ENCODE results near the gene ALDH4A1.

Gene ALDH4A1, protein sequence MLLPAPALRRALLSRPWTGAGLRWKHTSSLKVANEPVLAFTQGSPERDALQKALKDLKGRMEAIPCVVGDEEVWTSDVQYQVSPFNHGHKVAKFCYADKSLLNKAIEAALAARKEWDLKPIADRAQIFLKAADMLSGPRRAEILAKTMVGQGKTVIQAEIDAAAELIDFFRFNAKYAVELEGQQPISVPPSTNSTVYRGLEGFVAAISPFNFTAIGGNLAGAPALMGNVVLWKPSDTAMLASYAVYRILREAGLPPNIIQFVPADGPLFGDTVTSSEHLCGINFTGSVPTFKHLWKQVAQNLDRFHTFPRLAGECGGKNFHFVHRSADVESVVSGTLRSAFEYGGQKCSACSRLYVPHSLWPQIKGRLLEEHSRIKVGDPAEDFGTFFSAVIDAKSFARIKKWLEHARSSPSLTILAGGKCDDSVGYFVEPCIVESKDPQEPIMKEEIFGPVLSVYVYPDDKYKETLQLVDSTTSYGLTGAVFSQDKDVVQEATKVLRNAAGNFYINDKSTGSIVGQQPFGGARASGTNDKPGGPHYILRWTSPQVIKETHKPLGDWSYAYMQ

GRCh38 chr1:18902523-18903290 lies at the start of gene ALDH4A1:
Gene ALDH4A1, minus strand, starts transcription at chr1:18902555. Its CDS starts 32 bp downstream, at chr1:18902523.
- peak; percentile 95 for FAIRE-seq

GRCh38 chr1:18951818-18952391 lies 49.5 kb upstream of the ALDH4A1 start:
- FAIRE-seq, result no peak

- FAIRE-seq, result no peak
Observed at GRCh38 chr1:18951416-18951815, 49.1 kb upstream of the ALDH4A1 start.

GRCh38 chr1:18950401-18951026 lies 48.2 kb upstream of the ALDH4A1 start:
- FAIRE-seq, result no peak

GRCh38 chr1:18949686-18950400 lies 47.5 kb upstream of the ALDH4A1 start:
- FAIRE-seq, result no peak

- no peak for FAIRE-seq
Observed at GRCh38 chr1:18948913-18949685, 46.7 kb upstream of the ALDH4A1 start.

DNA sequence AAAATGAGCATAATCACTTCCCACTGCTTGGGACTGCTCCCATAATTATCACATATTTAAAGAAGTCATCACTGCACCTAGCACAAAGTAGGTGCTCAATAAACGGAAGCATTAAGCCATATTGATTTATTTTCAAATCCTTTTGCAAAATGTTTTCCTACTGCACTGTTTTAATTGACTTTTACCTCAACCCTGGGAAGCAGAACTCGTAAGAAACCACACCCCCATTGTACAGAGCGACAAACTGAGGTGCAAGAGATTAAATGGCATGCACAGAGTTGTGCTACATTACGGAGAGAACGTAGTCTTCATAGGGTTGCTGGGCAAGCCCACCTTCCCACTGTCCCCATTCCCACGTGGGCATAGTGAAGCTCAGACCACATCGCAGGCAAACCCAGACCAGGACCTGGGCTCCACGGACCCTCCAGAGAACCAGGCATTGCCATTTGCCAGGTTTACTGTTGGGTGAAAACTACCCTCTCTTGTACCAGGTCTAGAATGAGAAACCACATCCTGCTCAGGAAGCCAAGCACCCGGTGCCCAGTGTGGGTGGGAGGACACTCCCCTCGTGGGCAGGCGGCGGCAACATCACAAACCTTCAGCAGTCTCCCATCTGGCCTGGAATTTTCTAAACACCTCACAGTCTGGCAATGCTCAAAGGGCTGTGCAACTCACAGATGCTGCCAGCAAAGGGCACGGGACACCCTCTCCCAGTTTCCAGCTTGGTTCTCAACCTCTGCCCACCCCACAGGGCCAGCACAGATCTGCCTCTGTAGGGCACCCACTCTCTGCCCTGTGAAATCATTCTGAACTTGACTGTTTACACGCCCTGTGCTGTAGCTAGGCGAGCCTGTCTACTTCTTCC lies 45.9 kb upstream of the ALDH4A1 start:
- no peak for FAIRE-seq

GRCh38 chr1:18947570-18947969 lies 45.2 kb upstream of the ALDH4A1 start:
- FAIRE-seq, result no peak

GRCh38 chr1:18946550-18947381 lies 44.4 kb upstream of the ALDH4A1 start:
- FAIRE-seq, result no peak

- no peak for FAIRE-seq
Observed at GRCh38 chr1:18945401-18945849, 43.1 kb upstream of the ALDH4A1 start.

- FAIRE-seq, result no peak
Observed at GRCh38 chr1:18944810-18945209, 42.5 kb upstream of the ALDH4A1 start.

GRCh38 chr1:18943914-18944572 lies 41.7 kb upstream of the ALDH4A1 start:
- no peak for FAIRE-seq

DNA sequence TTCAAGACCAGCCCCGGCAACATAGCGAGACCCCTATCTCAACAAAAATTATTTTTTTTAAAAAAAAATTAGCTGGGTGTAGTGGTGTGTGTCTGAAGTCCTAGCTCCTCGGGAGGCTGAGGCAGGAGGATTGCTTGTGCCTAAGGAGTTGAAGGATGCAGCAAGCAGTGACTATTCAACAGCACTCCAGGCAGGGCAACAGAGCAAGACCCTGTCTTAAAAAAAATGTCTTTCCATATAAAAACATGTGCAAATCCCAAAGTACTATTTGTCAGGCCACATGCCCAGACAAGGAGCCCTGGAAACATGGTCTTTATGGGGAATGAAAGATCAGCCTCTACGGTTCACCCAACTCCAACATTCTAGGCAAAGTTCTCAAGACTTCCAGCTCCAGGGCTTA lies 40.8 kb upstream of the ALDH4A1 start:
- FAIRE-seq, result no peak

DNA sequence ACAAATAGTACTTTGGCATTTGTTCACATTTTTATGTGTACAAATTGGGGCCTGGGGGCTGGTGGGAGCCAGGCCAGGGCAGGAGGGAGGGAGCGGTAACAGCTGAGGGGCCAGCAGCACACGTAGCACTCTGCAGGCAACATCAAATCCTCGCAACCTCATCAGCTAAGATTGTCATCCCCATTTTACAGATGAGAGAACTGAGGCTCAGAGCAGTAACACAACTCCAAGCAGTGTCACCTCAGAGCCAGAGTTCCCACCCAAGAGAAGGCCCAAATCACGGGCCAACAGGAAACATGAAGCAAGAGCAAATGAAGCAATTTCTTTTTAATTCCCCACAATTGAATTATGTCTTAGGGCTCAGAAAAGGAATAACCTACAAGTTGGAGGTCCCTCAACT lies 40.0 kb upstream of the ALDH4A1 start:
- no peak for FAIRE-seq

DNA sequence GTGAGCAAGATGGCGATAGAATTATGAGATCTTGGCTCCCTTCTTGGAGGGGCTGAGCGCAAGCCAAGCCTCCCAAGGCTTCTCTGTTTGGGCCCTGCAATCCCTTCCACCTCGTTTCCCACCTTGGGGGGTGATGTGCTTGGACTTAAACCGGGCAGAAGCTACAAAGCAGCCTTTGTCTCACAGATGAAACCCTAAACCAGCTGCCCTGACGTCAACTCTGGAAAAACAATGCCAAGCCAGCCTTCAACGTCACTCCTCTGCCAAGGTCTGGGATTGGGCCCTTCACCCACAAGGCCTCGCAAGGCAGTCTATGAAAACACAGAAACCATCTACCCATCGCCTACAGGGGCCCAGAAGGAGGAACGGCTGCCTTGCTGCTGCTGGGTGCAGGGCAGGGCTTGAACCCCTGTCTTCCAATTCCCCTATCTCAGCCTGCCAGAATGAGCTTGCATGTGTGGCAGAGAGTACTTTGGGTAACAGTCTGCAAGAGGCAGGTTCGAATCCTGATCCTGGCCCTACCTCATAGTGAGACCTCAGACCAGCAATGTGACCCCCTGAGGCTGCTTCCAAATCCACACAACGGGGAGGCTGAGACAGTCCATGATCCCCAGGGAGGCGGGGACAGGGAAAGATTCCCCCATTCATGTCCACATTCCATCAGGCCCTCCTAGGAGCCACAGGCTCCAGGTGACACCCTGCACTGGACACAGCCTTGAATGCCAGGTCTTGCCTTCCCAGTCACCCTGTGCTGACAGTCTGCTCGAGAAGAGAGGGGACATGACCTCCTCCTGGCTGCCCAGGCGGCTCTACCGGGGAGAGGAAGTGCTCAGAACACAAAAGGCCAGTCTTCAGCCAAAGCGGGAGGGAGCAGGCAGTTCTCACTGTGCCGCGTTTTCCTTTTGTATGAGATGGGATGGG lies 39.1 kb upstream of the ALDH4A1 start:
- no peak for FAIRE-seq

GRCh38 chr1:18940303-18941020 lies 38.1 kb upstream of the ALDH4A1 start:
- FAIRE-seq, result no peak

All from TTC549 (cell line).